Superior temporal gyrus (tissue), 1 donor: Measurements from ENCODE around the gene EID2B.

Experiments
- DNase-seq: peaks from one replicate; pipeline ENCODE4 v3.0.0-alpha.2; 2016; ENCODE audit errors: extremely low spot score

Gene EID2B

DNA sequence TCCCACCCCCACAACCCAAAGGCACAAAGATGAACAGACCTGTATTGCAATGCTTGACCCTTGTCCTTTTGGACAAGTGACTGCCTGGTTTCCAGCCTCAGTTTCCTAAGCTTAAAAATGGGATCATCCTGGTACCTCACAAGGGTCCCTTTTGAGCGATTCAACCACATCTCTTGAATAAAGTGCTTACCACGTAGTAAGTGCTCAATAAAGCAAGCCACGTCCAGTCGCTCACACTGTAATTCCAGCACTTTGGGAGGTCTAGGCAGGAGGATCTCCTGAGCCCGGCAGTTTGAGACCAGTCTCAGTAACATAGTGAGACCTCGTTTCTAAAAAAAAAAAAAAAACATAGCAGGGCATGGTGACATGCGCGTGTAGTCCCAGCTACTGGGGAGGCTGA, 32.7 kb downstream of the EID2B start:
- no peak for DNase-seq

- no peak for DNase-seq
Measured at GRCh38 chr19:39498798-39499642, 33.6 kb downstream of the EID2B start, which contains the start of gene DLL3. Gene DLL3, plus strand, starts transcription at chr19:39498947. Its CDS starts 28 bp downstream, at chr19:39498975.

DNA sequence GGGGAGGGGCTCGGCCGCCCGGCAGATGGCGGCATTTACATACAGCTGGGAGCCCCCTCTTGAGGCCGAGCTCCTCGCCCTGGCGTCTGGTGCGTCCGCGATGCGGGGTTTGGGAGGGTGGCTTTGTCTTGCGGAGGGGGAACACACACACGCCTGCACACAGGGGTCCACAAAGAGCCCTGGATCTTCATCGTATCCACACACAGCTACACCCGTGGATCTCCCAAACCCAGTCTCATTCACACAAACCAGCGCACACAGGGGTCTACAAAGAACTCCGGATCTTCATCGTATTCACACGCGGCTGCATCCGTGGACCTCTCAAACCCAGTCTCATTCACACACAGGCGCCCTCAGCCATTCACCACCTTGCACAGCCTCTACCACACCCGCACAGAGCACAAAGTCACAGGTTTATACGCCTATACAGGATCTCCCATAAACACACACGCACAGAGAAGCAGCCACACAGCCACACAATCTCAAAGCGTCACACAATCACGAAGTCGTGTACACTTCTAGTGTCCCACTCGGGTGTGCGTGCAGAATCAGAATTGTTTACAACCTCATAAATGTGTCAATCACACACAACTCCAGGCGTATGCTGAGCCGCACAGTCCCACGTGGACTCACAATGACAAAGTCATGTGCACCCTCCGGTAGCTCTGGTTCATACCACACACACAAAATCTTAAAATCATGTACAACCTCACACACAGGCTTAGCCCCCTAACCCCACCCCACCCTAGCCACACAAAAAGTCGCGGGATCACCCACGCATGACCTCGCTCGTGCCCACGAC, 34.5 kb downstream of the EID2B start:
- peak; percentile 36 for DNase-seq

DNA sequence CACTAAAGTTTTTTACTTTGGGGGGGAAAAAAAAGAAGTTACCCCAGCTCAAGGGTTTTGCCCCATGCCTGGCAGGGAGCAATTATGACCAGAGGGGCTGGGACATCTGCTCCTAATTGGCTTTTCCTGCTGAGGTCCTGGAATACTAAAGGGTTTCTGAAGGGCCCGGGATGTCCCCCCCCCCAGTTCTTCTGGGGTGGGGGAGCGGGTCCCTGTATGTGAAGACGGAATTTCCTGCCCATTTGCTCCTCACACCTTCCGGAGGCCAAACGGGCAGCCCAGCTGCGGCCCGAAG, 35.0 kb downstream of the EID2B start:
- DNase-seq, result no peak

- DNase-seq, result no peak
Measured at GRCh38 chr19:39496063-39496462, 36.6 kb downstream of the EID2B start.

- no peak for DNase-seq
Measured at GRCh38 chr19:39494661-39495060, 38.0 kb downstream of the EID2B start.

DNA sequence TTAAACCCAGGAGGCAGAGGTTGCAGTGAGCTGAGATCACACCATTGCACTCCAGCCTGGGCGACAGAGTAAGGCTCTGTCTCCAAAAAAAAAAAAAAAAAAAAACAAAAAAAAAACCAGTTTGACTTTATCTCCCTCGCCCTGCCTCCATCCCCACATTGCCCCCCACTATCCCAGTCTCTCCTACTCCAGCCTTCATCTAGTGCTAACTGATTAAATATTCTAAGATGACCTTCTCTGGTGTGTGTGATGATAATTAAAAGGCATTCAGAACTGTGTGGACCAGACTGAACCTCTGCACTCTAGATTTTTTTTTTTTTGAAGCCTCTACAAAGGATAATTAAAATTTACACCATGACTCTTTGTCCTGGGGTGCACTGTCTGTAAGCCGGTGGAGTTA, 39.9 kb downstream of the EID2B start:
- no peak for DNase-seq

DNA sequence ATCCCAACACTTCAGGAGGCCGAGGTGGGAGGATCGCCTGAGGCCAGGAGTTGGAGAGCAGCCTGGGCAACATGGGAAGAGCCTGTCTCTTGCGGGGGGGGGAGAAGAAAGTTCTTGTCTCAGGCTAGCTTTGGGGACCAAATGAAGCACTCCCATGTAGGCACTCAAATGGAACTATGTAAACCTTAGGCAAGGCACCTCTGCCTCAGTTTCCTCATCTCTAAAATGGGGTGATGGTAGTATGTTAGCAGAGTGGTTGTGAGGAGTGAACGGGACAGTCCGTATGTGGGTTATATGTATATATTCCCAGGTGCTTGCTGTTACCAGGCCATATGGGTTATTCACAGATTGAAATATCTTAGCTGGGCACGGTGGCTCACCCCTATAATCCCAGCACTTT, 40.4 kb downstream of the EID2B start:
- no peak for DNase-seq

DNA sequence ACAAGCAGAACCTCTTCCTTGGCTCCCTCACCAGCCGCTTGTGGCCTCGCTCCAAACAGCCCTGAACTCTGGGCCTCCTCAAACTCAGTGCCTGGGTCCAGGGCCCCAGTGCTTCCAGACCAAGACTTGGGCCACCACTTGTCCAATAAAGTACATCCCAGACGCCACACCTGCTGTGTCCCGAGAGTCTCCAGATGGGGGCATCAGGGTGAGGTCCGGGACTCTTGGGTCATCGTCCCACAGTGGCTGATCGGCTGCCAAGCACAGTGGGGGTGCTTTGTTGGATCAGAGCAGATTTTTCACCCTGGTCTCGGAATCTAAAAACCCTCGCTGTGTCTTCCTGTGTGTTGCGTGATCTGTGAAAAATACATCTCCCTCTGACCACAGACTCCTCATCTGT, 42.9 kb downstream of the EID2B start:
- no peak for DNase-seq

GRCh38 chr19:39483141-39483540, 49.5 kb downstream of the EID2B start:
- DNase-seq, result no peak

GRCh38 chr19:39481676-39482075, 51.0 kb downstream of the EID2B start:
- no peak for DNase-seq

- no peak for DNase-seq
Measured at GRCh38 chr19:39481229-39481545, 51.5 kb downstream of the EID2B start.
